Stimulated activated CD8-positive, alpha-beta memory T cell treated with anti-CD3 and anti-CD28 coated beads, Interleukin-12 subunit alpha, Interleukin-12 subunit beta, amount 100 ng/mL, for 1 hour (primary cell): Measurements from ENCODE around the gene HBEGF.

Experiments used
- DNase-seq: peaks from one replicate; pipeline ENCODE4 v3.0.0-alpha.2; 2020; ENCODE audit warnings: low read depth

Gene HBEGF

GRCh38 chr5:140336388-140336787 is 10.0 kb downstream of the HBEGF start:
- DNase-seq = no peak

GRCh38 chr5:140331638-140332037 is 14.8 kb downstream of the HBEGF start:
- DNase-seq = no peak

- no peak for DNase-seq
Observed at GRCh38 chr5:140329739-140330481, 16.5 kb downstream of the HBEGF start.

- no peak for DNase-seq
Observed at GRCh38 chr5:140328036-140328764, 18.2 kb downstream of the HBEGF start.

- DNase-seq = no peak
Observed at GRCh38 chr5:140327589-140327988, 18.8 kb downstream of the HBEGF start.

- DNase-seq = no peak
Observed at GRCh38 chr5:140325486-140325885, 20.9 kb downstream of the HBEGF start.

GRCh38 chr5:140324617-140325241 is 21.7 kb downstream of the HBEGF start:
- no peak for DNase-seq

GRCh38 chr5:140324041-140324600 is 22.3 kb downstream of the HBEGF start:
- DNase-seq = no peak

GRCh38 chr5:140322751-140323731 is 23.4 kb downstream of the HBEGF start:
- DNase-seq = no peak

GRCh38 chr5:140321796-140322195 is 24.6 kb downstream of the HBEGF start:
- DNase-seq = no peak

GRCh38 chr5:140319833-140320232 is 26.6 kb downstream of the HBEGF start:
- DNase-seq = no peak

- DNase-seq = no peak
Observed at GRCh38 chr5:140318792-140319191, 27.6 kb downstream of the HBEGF start.

- no peak for DNase-seq
Observed at GRCh38 chr5:140317859-140318258, 28.5 kb downstream of the HBEGF start.

- DNase-seq = no peak
Observed at GRCh38 chr5:140312791-140313189, 33.6 kb downstream of the HBEGF start.

GRCh38 chr5:140312067-140312790 is 34.2 kb downstream of the HBEGF start:
- DNase-seq = no peak

GRCh38 chr5:140311011-140311467 is 35.4 kb downstream of the HBEGF start:
- DNase-seq = no peak

GRCh38 chr5:140310434-140310833 is 36.0 kb downstream of the HBEGF start:
- no peak for DNase-seq

- DNase-seq = no peak
Observed at GRCh38 chr5:140309706-140310249, 36.6 kb downstream of the HBEGF start.

- no peak for DNase-seq
Observed at GRCh38 chr5:140305471-140305870, 40.9 kb downstream of the HBEGF start.

- no peak for DNase-seq
Observed at GRCh38 chr5:140303966-140304365, 42.4 kb downstream of the HBEGF start.
